ENCODE results near the gene MEI1. TPM values are rescaled to one million over a fixed set of nuclear protein-coding genes. Genes with fewer than 3 reads are reported as not detected.
"Not testable (repeated sequence)": the region's sequence is repeated elsewhere in the genome, so short reads cannot be mapped to it uniquely, and the experiment has no call there.

The MEI1 gene
- total RNA-seq, 1 donor from 2014 or later, result 2.3 TPM

- Histone ChIP-seq H3K4me3 (no peak overlapping the region), H3K9me3 (no peaks in the 10 kb centered on the region), H3K36me3 (peaks cover 100% of the 10 kb centered on the region), H3K27me3 (no peaks in the 10 kb centered on the region), H3K27ac (no peak overlapping the region), H3K4me1 (no peaks in the 10 kb centered on the region)
- intact Hi-C loops (cut with DNase I), result no loop called here
- ATAC-seq, result no peak
- TF ChIP-seq CTCF (IDR thresholded peaks at IDR 0.05), result no peak
- DNase-seq, result no peak
These were observed 41.6 kb upstream of the MEI1 start for GRCh38 chr22:41657709-41658108.

- Histone ChIP-seq H3K4me3 (no peak overlapping the region), H3K4me1 (no peaks in the 10 kb centered on the region), H3K9me3 (no peaks in the 10 kb centered on the region), H3K27me3 (no peaks in the 10 kb centered on the region), H3K27ac (no peak overlapping the region), H3K36me3 (peaks cover 100% of the 10 kb centered on the region)
- no peak for TF ChIP-seq CTCF (IDR thresholded peaks at IDR 0.05)
- DNase-seq, result no peak
- intact Hi-C loops (cut with DNase I), result no loop called here
- ATAC-seq, result no peak
These were observed 40.4 kb upstream of the MEI1 start for GRCh38 chr22:41658869-41659268.

- H3K36me3 ChIP-seq, result peaks cover 99% of the 10 kb centered on the region
- DNase-seq, result no peak
These were observed 39.4 kb upstream of the MEI1 start for GRCh38 chr22:41659941-41660340.

GRCh38 chr22:41660416-41660815, 38.9 kb upstream of the MEI1 start:
- H3K27ac ChIP-seq, result no peak overlapping the region
- intact Hi-C loops (cut with DNase I), result no loop called here
- DNase-seq, result no peak
- no peak for TF ChIP-seq CTCF (IDR thresholded peaks at IDR 0.05)
- H3K4me3 ChIP-seq, result no peak overlapping the region
- peaks cover 99% of the 10 kb centered on the region for H3K36me3 ChIP-seq
- ATAC-seq, result no peak
- H3K9me3 ChIP-seq, result no peaks in the 10 kb centered on the region
- no peaks in the 10 kb centered on the region for H3K27me3 ChIP-seq
- no peaks in the 10 kb centered on the region for H3K4me1 ChIP-seq

More at GRCh38 chr22:41659941-41660340, 39.4 kb upstream of the MEI1 start:
- no peak for TF ChIP-seq CTCF (IDR thresholded peaks at IDR 0.05)
- Histone ChIP-seq H3K27me3 (no peaks in the 10 kb centered on the region), H3K4me3 (no peak overlapping the region), H3K27ac (no peak overlapping the region), H3K4me1 (no peaks in the 10 kb centered on the region), H3K9me3 (no peaks in the 10 kb centered on the region)
- no peak for ATAC-seq
- intact Hi-C loops (cut with DNase I), result no loop called here

GRCh38 chr22:41661088-41661487, 38.2 kb upstream of the MEI1 start:
- TF ChIP-seq CTCF (IDR thresholded peaks at IDR 0.05), result no peak
- H3K27ac ChIP-seq, result no peak overlapping the region
- ATAC-seq, result no peak

GRCh38 chr22:41661713-41662112, 37.6 kb upstream of the MEI1 start:
- Histone ChIP-seq H3K9me3 (no peaks in the 10 kb centered on the region), H3K4me3 (no peak overlapping the region), H3K36me3 (peaks cover 87% of the 10 kb centered on the region), H3K27me3 (no peaks in the 10 kb centered on the region), H3K27ac (no peak overlapping the region), H3K4me1 (peaks cover 2% of the 10 kb centered on the region)
- TF ChIP-seq CTCF (IDR thresholded peaks at IDR 0.05), result no peak
- intact Hi-C loops (cut with DNase I), result no loop called here
- DNase-seq (no peak), ATAC-seq (no peak)

More at GRCh38 chr22:41661088-41661487, 38.2 kb upstream of the MEI1 start:
- no peak for DNase-seq
- Histone ChIP-seq H3K4me1 (no peaks in the 10 kb centered on the region), H3K36me3 (peaks cover 93% of the 10 kb centered on the region), H3K4me3 (no peak overlapping the region), H3K27me3 (no peaks in the 10 kb centered on the region), H3K9me3 (no peaks in the 10 kb centered on the region)
- intact Hi-C loops (cut with DNase I), result no loop called here

GRCh38 chr22:41663594-41663993, 35.7 kb upstream of the MEI1 start:
- ATAC-seq; DNase-seq; H3K27ac ChIP-seq; H3K4me3 ChIP-seq; H3K27me3 ChIP-seq; H3K4me1 ChIP-seq; intact Hi-C loops (cut with DNase I); H3K9me3 ChIP-seq: not testable (repeated sequence)
- peaks cover 68% of the 10 kb centered on the region for H3K36me3 ChIP-seq

Measured in upper lobe of right lung (tissue), 1 donor.